ENCODE data around the gene ARMC9.
"Not testable (repeated sequence)": the region's sequence is repeated elsewhere in the genome, so short reads cannot be mapped to it uniquely, and the experiment has no call there.

Gene ARMC9

GRCh38 chr2:231297108-231297908, 98.9 kb downstream of the ARMC9 start:
- Histone ChIP-seq H3K9ac (ENCODE audit: low read depth, low read length) (no peak overlapping the region), H3K27me3 (ENCODE audit: control insufficient read depth, insufficient read depth, low read length) (no peaks in the 10 kb centered on the region), H3K4me3 (ENCODE audit: low read depth, low read length) (no peak overlapping the region), H3K9me3 (ENCODE audit: control insufficient read depth, insufficient read depth, low read length) (no peaks in the 10 kb centered on the region), H3K36me3 (ENCODE audit: control insufficient read depth, insufficient read depth, low read length) (no peaks in the 10 kb centered on the region), H3K4me1 (ENCODE audit: control insufficient read depth, insufficient read depth, low read length) (no peaks in the 10 kb centered on the region)

GRCh38 chr2:231298091-231298490, 99.7 kb downstream of the ARMC9 start:
- Histone ChIP-seq H3K27me3 (ENCODE audit: control insufficient read depth, insufficient read depth, low read length) (no peaks in the 10 kb centered on the region), H3K4me3 (ENCODE audit: low read depth, low read length) (no peak overlapping the region), H3K9me3 (ENCODE audit: control insufficient read depth, insufficient read depth, low read length) (no peaks in the 10 kb centered on the region), H3K36me3 (ENCODE audit: control insufficient read depth, insufficient read depth, low read length) (no peaks in the 10 kb centered on the region), H3K9ac (ENCODE audit: low read depth, low read length) (no peak overlapping the region), H3K4me1 (ENCODE audit: control insufficient read depth, insufficient read depth, low read length) (no peaks in the 10 kb centered on the region)

- Histone ChIP-seq H3K9me3 (ENCODE audit: control insufficient read depth, insufficient read depth, low read length) (no peaks in the 10 kb centered on the region), H3K4me3 (ENCODE audit: low read depth, low read length) (no peak overlapping the region), H3K9ac (ENCODE audit: low read depth, low read length) (no peak overlapping the region), H3K27me3 (ENCODE audit: control insufficient read depth, insufficient read depth, low read length) (no peaks in the 10 kb centered on the region), H3K4me1 (ENCODE audit: control insufficient read depth, insufficient read depth, low read length) (no peaks in the 10 kb centered on the region), H3K36me3 (ENCODE audit: control insufficient read depth, insufficient read depth, low read length) (no peaks in the 10 kb centered on the region)
Measured at GRCh38 chr2:231299267-231299666, 100.8 kb downstream of the ARMC9 start.

- H3K36me3 ChIP-seq (ENCODE audit: control insufficient read depth, insufficient read depth, low read length), result no peaks in the 10 kb centered on the region
Measured at GRCh38 chr2:231300020-231300721, 101.7 kb downstream of the ARMC9 start.

GRCh38 chr2:231300722-231301076, 102.3 kb downstream of the ARMC9 start:
- Histone ChIP-seq H3K9ac (ENCODE audit: low read depth, low read length) (no peak overlapping the region), H3K36me3 (ENCODE audit: control insufficient read depth, insufficient read depth, low read length) (no peaks in the 10 kb centered on the region), H3K9me3 (ENCODE audit: control insufficient read depth, insufficient read depth, low read length) (no peaks in the 10 kb centered on the region), H3K4me3 (ENCODE audit: low read depth, low read length) (no peak overlapping the region), H3K27me3 (ENCODE audit: control insufficient read depth, insufficient read depth, low read length) (no peaks in the 10 kb centered on the region), H3K4me1 (ENCODE audit: control insufficient read depth, insufficient read depth, low read length) (no peaks in the 10 kb centered on the region)

More at GRCh38 chr2:231300020-231300721, 101.7 kb downstream of the ARMC9 start:
- Histone ChIP-seq H3K4me1 (ENCODE audit: control insufficient read depth, insufficient read depth, low read length) (no peaks in the 10 kb centered on the region), H3K4me3 (ENCODE audit: low read depth, low read length) (no peak overlapping the region), H3K9me3 (ENCODE audit: control insufficient read depth, insufficient read depth, low read length) (no peaks in the 10 kb centered on the region), H3K27me3 (ENCODE audit: control insufficient read depth, insufficient read depth, low read length) (no peaks in the 10 kb centered on the region), H3K9ac (ENCODE audit: low read depth, low read length) (no peak overlapping the region)

GRCh38 chr2:231304259-231304658, 105.8 kb downstream of the ARMC9 start:
- H3K9ac ChIP-seq (ENCODE audit: low read depth, low read length), result not testable (repeated sequence)

GRCh38 chr2:231305221-231305620, 106.8 kb downstream of the ARMC9 start:
- H3K4me3 ChIP-seq (ENCODE audit: low read depth, low read length), result no peak overlapping the region
- H3K4me1 ChIP-seq (ENCODE audit: control insufficient read depth, insufficient read depth, low read length), result no peaks in the 10 kb centered on the region
- H3K9ac ChIP-seq (ENCODE audit: low read depth, low read length), result no peak overlapping the region
- no peaks in the 10 kb centered on the region for H3K27me3 ChIP-seq (ENCODE audit: control insufficient read depth, insufficient read depth, low read length)
- H3K9me3 ChIP-seq (ENCODE audit: control insufficient read depth, insufficient read depth, low read length), result no peaks in the 10 kb centered on the region
- H3K36me3 ChIP-seq (ENCODE audit: control insufficient read depth, insufficient read depth, low read length), result no peaks in the 10 kb centered on the region

More at GRCh38 chr2:231304259-231304658, 105.8 kb downstream of the ARMC9 start:
- H3K9me3 ChIP-seq (ENCODE audit: control insufficient read depth, insufficient read depth, low read length); H3K4me1 ChIP-seq (ENCODE audit: control insufficient read depth, insufficient read depth, low read length); H3K4me3 ChIP-seq (ENCODE audit: low read depth, low read length); H3K27me3 ChIP-seq (ENCODE audit: control insufficient read depth, insufficient read depth, low read length); H3K36me3 ChIP-seq (ENCODE audit: control insufficient read depth, insufficient read depth, low read length): not testable (repeated sequence)

- no peaks in the 10 kb centered on the region for H3K36me3 ChIP-seq (ENCODE audit: control insufficient read depth, insufficient read depth, low read length)
- H3K4me3 ChIP-seq (ENCODE audit: low read depth, low read length), result no peak overlapping the region
- H3K27me3 ChIP-seq (ENCODE audit: control insufficient read depth, insufficient read depth, low read length), result no peaks in the 10 kb centered on the region
- no peaks in the 10 kb centered on the region for H3K9me3 ChIP-seq (ENCODE audit: control insufficient read depth, insufficient read depth, low read length)
- no peak overlapping the region for H3K9ac ChIP-seq (ENCODE audit: low read depth, low read length)
- H3K4me1 ChIP-seq (ENCODE audit: control insufficient read depth, insufficient read depth, low read length), result no peaks in the 10 kb centered on the region
Measured at GRCh38 chr2:231306791-231307393, 108.5 kb downstream of the ARMC9 start.

- H3K4me3 ChIP-seq (ENCODE audit: low read depth, low read length), result no peak overlapping the region
- H3K27me3 ChIP-seq (ENCODE audit: control insufficient read depth, insufficient read depth, low read length), result no peaks in the 10 kb centered on the region
- no peak overlapping the region for H3K9ac ChIP-seq (ENCODE audit: low read depth, low read length)
- no peaks in the 10 kb centered on the region for H3K36me3 ChIP-seq (ENCODE audit: control insufficient read depth, insufficient read depth, low read length)
- no peaks in the 10 kb centered on the region for H3K9me3 ChIP-seq (ENCODE audit: control insufficient read depth, insufficient read depth, low read length)
- no peaks in the 10 kb centered on the region for H3K4me1 ChIP-seq (ENCODE audit: control insufficient read depth, insufficient read depth, low read length)
Measured at GRCh38 chr2:231308219-231308618, 109.8 kb downstream of the ARMC9 start.

- H3K9ac ChIP-seq (ENCODE audit: low read depth, low read length), result no peak overlapping the region
- no peaks in the 10 kb centered on the region for H3K9me3 ChIP-seq (ENCODE audit: control insufficient read depth, insufficient read depth, low read length)
- H3K36me3 ChIP-seq (ENCODE audit: control insufficient read depth, insufficient read depth, low read length), result no peaks in the 10 kb centered on the region
- no peaks in the 10 kb centered on the region for H3K27me3 ChIP-seq (ENCODE audit: control insufficient read depth, insufficient read depth, low read length)
- H3K4me1 ChIP-seq (ENCODE audit: control insufficient read depth, insufficient read depth, low read length), result no peaks in the 10 kb centered on the region
- no peak overlapping the region for H3K4me3 ChIP-seq (ENCODE audit: low read depth, low read length)
Measured at GRCh38 chr2:231308631-231309428, 110.4 kb downstream of the ARMC9 start.

GRCh38 chr2:231312066-231312465, 113.6 kb downstream of the ARMC9 start:
- Histone ChIP-seq H3K9me3 (ENCODE audit: control insufficient read depth, insufficient read depth, low read length) (no peaks in the 10 kb centered on the region), H3K36me3 (ENCODE audit: control insufficient read depth, insufficient read depth, low read length) (no peaks in the 10 kb centered on the region), H3K27me3 (ENCODE audit: control insufficient read depth, insufficient read depth, low read length) (no peaks in the 10 kb centered on the region), H3K4me3 (ENCODE audit: low read depth, low read length) (no peak overlapping the region), H3K9ac (ENCODE audit: low read depth, low read length) (no peak overlapping the region), H3K4me1 (ENCODE audit: control insufficient read depth, insufficient read depth, low read length) (no peaks in the 10 kb centered on the region)
